Spleen (tissue), 11 donors: ENCODE measurements around the gene CRYBA1. TPM values are rescaled to one million over a fixed set of nuclear protein-coding genes. Genes with fewer than 3 reads are reported as not detected.

ENCODE experiments used
- DNase-seq: peaks from one replicate; pipeline ENCODE4 v3.0.0-alpha.2; 2020
- H3K27ac ChIP-seq, 8 donors: fragments of 200-600 bp; sonication (generic) in 7 of 8; 1 replicate in 4 of 8; 2 replicates in 4 of 8; pipeline versions ENCODE4 v1.5.0 to v1.8.0; 2016 to 2021; ENCODE audit warnings: inconsistent platforms in 4 of 8, mild to moderate bottlenecking in 4 of 8, moderate library complexity in 1 of 8
- H3K27me3 ChIP-seq, 7 donors: fragments of 200-600 bp; sonication (generic) in 6 of 7; replicated peaks in 1 of 7; 1 replicate in 4 of 7; 2 replicates in 3 of 7; pipeline versions ENCODE4 v1.5.0 to v1.8.0; 2016 to 2021; ENCODE audit warnings: inconsistent platforms in 3 of 7, mild to moderate bottlenecking in 1 of 7
- H3K36me3 ChIP-seq, 6 donors: fragments of 200-600 bp; sonication (generic) in 5 of 6; 1 replicate in 4 of 6; 2 replicates in 2 of 6; pipeline versions ENCODE4 v1.5.0 to v1.8.0; 2016 to 2021; ENCODE audit warnings: inconsistent platforms in 2 of 6
- H3K4me1 ChIP-seq, 6 donors: fragments of 200-600 bp; sonication (generic) in 5 of 6; 1 replicate in 3 of 6; 2 replicates in 3 of 6; pipeline versions ENCODE4 v1.5.0 to v1.8.0; 2016 to 2021; ENCODE audit warnings: inconsistent platforms in 3 of 6
- H3K4me3 ChIP-seq, 8 donors: fragments of 200-600 bp; sonication (generic) in 7 of 8; 1 replicate in 4 of 8; 2 replicates in 4 of 8; pipeline versions ENCODE4 v1.5.0 to v1.8.0; 2016 to 2021; ENCODE audit warnings: inconsistent platforms in 4 of 8, mild to moderate bottlenecking in 4 of 8, moderate library complexity in 2 of 8
- H3K9me3 ChIP-seq, 8 donors: fragments of 200-600 bp; sonication (generic) in 7 of 8; 1 replicate in 4 of 8; 2 replicates in 4 of 8; pipeline versions ENCODE4 v1.5.0 to v1.8.0; 2016 to 2021; ENCODE audit warnings: inconsistent platforms in 4 of 8
- POLR2A ChIP-seq, 3 donors: fragments of 450-650 bp; IDR thresholded peaks; one replicate each; pipeline ENCODE4 v1.5.1; 2017; ENCODE audit warnings: antibody characterized with exemption in 3 of 3, mild to moderate bottlenecking in 1 of 3
- POLR2AphosphoS5 ChIP-seq, 3 donors: sonication (generic); formaldehyde crosslinking; IDR thresholded peaks; one replicate each; pipeline ENCODE4 v1.5.1; 2017; ENCODE audit warnings: antibody characterized with exemption in 3 of 3
- WGBS, 5 donors: extraction: QIAGEN DNeasy Blood & Tissue Kit in 3 of 5; methylation state at CpG; one replicate each; pipeline versions ENCODE4 v1.1.5 to v1.1.7; 2013 to 2018; 5-methylcytosine and 5-hydroxymethylcytosine counted together
- intact Hi-C: fragments of 100-400 bp; cut with DNase I; formaldehyde crosslinking; loops from one replicate; pipeline ENCODE4 v1.15.0; 2023; ENCODE audit warnings: low total_unique reads
- polyA plus RNA-seq, 3 donors: library from polyadenylated mRNA; stranded (reverse); fragments of 200-250 nt; gene quantifications; one replicate each; pipeline ENCODE4 v1.2.1, GENCODE V29; 2013
- total RNA-seq, 7 donors: library from RNA; depleted of rRNA in 3 of 7; stranded (reverse); fragments of >200 nt in 3 of 7; fragmentation: NEBNext Ultra II Directional in 4 of 7; extraction: Animal tissue kit (Norgen Biotek cat#: 25700) in 4 of 7; gene quantifications; one replicate each; pipeline versions ENCODE4 v1.1.0 to v1.2.1, GENCODE V29; 2016 to 2021
- TF ChIP-seq, protein P1 (sequence below), 11 experiments: fragments of 200-600 bp in 7 of 11; fragments of 450-650 bp in 4 of 11; sonication (generic) in 4 of 11; IDR thresholded peaks in 8 of 11; conservative IDR thresholded peaks in 3 of 11; 1 replicate in 7 of 11; 2 replicates in 4 of 11; pipeline versions ENCODE4 v1.4.0 to v1.8.0; 2016 to 2021; ENCODE audit warnings: antibody characterized with exemption in 11 of 11, inconsistent platforms in 4 of 11, mild to moderate bottlenecking in 1 of 11
- donor health status: healthy with polysubstance abuse.
- donor health status: DM: no; HTN: no; CAD: no; lungs with moderate emphysema.
- donor health status: DM: no; HTN: no; CAD: no.
- donor health status: Bipolar disorder and iron deficiency.
- donor health status: healthy.
- donor health status: DM: no; HTN: no; CAD: no.
- donor health status: DM: yes; HTN: yes; CAD: no.

CRYBA1 gene
- total and polyA plus RNA-seq, 10 donors, result not detected

DNA sequence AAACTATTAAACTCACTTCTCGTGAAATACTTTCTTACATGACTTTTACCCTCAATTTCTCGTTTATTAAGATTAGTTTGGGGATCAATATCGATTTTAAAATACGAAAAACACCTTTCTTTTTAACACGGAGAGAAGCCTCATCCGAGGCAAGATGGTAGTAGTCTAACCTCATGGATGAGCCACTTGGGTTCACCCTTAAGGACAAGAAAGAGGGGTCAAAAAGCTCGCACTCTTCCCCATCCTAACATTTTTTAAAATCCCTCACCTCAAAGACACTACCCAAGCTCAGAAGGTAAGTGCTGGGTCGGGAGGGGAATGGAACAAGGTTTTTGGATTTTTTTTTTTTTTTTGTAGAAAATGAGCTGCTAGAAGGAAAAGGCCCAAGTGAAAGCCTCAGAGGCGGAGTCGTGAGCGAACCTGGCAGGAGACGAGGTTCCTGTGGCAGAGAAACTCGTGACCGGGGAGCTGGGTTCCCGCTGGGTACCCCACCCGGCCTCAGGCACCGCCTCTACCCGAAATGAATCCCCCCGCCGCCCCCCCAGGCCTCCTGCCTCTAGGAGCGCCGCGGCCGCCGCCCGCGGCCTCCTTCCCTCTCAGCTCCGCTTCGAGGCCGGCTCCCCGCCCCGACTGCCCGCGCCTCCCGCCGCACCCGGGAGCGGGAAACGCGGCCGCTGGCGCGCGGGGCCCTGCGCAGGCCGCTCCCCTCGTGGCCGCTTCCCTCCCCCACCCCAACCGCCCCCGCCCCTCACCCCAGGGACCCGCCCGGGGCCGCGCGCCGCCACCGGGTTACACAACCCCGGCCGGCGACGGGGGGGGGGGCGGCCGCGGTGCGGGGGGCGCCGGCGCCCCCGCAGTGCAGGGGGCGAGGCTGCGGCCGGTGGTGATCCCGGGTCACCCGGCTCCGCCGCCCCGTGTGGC lies 45.7 kb downstream of the CRYBA1 start:
- TF ChIP-seq POLR2A (IDR thresholded peaks at IDR 0.05) (no peak), POLR2AphosphoS5 (IDR thresholded peaks at IDR 0.05) (peak in 2 of 3 donors; percentile 18 to 44)
- Histone ChIP-seq H3K27me3 (no peaks in the 10 kb centered on the region), H3K4me1 (peaks cover 43 to 66% (median 58%) of the 10 kb centered on the region in 6 donors), H3K4me3 (peak overlapping the region; percentile 81 to 99 (median 98)), H3K9me3 (no peaks in the 10 kb centered on the region), H3K36me3 (peaks cover 0 to 34% (median 18%) of the 10 kb centered on the region in 6 donors), H3K27ac (peak overlapping the region; percentile 95 to 100 (median 99))
- intact Hi-C loops, result loop anchor here (10.0 kb wide), 1 partner anchor 148 kb away; no protein-coding TSS in a partner anchor
- 1 to 5% (median 2%) methylated on average over 12 to 76 of the region's 77 CpGs for WGBS, 5 donors
- DNase-seq, result peak; percentile 92

GRCh38 chr17:29292992-29293889 lies 46.6 kb downstream of the CRYBA1 start:
- no peaks in the 10 kb centered on the region for H3K27me3 ChIP-seq
- intact Hi-C loops, result loop anchor here (10.0 kb wide), 1 partner anchor 148 kb away; no protein-coding TSS in a partner anchor
- peaks cover 0 to 25% (median 13%) of the 10 kb centered on the region in 6 donors for H3K36me3 ChIP-seq
- peaks cover 40 to 56% (median 49%) of the 10 kb centered on the region in 6 donors for H3K4me1 ChIP-seq
- 0 to 1% (median 0%) methylated on average over 28 to 54 of the region's 54 CpGs for WGBS, 5 donors
- peak; percentile 93 for DNase-seq
- peak overlapping the region; percentile 81 to 99 (median 98) for H3K4me3 ChIP-seq
- TF ChIP-seq POLR2A (IDR thresholded peaks at IDR 0.05) (no peak), POLR2AphosphoS5 (IDR thresholded peaks at IDR 0.05) (peak; percentile 33 to 63 (median 54))
- TF ChIP-seq, protein P1, sequence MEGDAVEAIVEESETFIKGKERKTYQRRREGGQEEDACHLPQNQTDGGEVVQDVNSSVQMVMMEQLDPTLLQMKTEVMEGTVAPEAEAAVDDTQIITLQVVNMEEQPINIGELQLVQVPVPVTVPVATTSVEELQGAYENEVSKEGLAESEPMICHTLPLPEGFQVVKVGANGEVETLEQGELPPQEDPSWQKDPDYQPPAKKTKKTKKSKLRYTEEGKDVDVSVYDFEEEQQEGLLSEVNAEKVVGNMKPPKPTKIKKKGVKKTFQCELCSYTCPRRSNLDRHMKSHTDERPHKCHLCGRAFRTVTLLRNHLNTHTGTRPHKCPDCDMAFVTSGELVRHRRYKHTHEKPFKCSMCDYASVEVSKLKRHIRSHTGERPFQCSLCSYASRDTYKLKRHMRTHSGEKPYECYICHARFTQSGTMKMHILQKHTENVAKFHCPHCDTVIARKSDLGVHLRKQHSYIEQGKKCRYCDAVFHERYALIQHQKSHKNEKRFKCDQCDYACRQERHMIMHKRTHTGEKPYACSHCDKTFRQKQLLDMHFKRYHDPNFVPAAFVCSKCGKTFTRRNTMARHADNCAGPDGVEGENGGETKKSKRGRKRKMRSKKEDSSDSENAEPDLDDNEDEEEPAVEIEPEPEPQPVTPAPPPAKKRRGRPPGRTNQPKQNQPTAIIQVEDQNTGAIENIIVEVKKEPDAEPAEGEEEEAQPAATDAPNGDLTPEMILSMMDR (IDR thresholded peaks at IDR 0.05 in 8 of 11, conservative IDR thresholded peaks at IDR 0.05 in 3 of 11), result no peak
- H3K9me3 ChIP-seq, result no peaks in the 10 kb centered on the region
- H3K27ac ChIP-seq, result peak overlapping the region; percentile 95 to 100 (median 99)

GRCh38 chr17:29293890-29294579 lies 47.4 kb downstream of the CRYBA1 start, which contains the start of gene NUFIP2:
Gene NUFIP2, minus strand, starts transcription at chr17:29294148. Its CDS starts 89 bp downstream, at chr17:29294059.
- Histone ChIP-seq H3K9me3 (no peaks in the 10 kb centered on the region), H3K4me3 (peak within 1 kb of the TSS; percentile 81 to 99 (median 98)), H3K27me3 (no peaks in the 10 kb centered on the region), H3K27ac (peak within 1 kb of the TSS; percentile 95 to 100 (median 99)), H3K36me3 (peaks cover 0 to 17% (median 10%) of the 10 kb centered on the region in 6 donors), H3K4me1 (peaks cover 36 to 49% (median 41%) of the 10 kb centered on the region in 6 donors)
- TF ChIP-seq POLR2A (IDR thresholded peaks at IDR 0.05) (peak; percentile 93 to 100 (median 98)), POLR2AphosphoS5 (IDR thresholded peaks at IDR 0.05) (peak; percentile 100)
- TF ChIP-seq, protein P1 (IDR thresholded peaks at IDR 0.05 in 8 of 11, conservative IDR thresholded peaks at IDR 0.05 in 3 of 11), result peak in 3 of 11 experiments; percentile 11 to 46 (median 27)
- intact Hi-C loops, result loop anchor here (10.0 kb wide), 1 partner anchor 149 kb away; no protein-coding TSS in a partner anchor
- DNase-seq, result peak; percentile 99
- 0 to 1% (median 0%) methylated on average over 19 to 31 of the region's 31 CpGs for WGBS, 5 donors
